Astrocyte (in vitro differentiated cells and primary cell): Measurements from ENCODE around the gene KIF18B.

Source experiments
- EZH2 ChIP-seq: IDR thresholded peaks from 2 replicates; pipeline ENCODE4 v1.6.1; 2012; ENCODE audit warnings: mild to moderate bottlenecking, low read length, inconsistent platforms; ENCODE audit not compliant: insufficient read depth
- TF ChIP-seq, protein P1 (sequence below): IDR thresholded peaks from 2 replicates; pipeline ENCODE4 v1.5.1; 2011; ENCODE audit warnings: low read depth, mild to moderate bottlenecking, inconsistent platforms, low read length, moderate library complexity; ENCODE audit not compliant: insufficient read depth

DNA sequence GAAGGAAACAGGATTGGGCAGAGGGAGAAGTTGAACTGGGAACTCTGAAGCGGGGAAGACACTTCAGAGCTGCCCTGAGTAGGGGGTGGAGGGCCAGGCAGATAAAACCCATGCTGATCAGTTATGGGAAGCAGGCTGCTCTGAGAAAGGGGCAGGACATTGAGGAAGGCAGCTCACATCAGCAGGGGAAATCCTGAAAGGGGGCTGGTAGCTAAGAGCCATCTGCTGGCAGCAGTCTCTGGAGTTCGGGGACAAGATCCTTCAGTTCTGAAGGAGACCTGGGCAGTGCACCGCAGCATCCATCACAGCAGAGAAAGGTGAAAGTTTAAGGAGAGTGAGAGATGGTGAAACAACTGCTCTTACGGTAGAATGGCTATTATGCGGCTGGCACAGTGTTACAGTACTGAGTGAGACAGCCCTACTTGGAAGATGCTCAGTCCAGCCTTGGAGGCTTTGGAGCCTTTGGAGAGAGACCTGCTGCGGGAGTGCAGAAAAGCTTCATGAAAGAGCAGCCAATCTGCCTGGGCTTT lies 5.4 kb upstream of the KIF18B start:
- TF ChIP-seq, protein P1, sequence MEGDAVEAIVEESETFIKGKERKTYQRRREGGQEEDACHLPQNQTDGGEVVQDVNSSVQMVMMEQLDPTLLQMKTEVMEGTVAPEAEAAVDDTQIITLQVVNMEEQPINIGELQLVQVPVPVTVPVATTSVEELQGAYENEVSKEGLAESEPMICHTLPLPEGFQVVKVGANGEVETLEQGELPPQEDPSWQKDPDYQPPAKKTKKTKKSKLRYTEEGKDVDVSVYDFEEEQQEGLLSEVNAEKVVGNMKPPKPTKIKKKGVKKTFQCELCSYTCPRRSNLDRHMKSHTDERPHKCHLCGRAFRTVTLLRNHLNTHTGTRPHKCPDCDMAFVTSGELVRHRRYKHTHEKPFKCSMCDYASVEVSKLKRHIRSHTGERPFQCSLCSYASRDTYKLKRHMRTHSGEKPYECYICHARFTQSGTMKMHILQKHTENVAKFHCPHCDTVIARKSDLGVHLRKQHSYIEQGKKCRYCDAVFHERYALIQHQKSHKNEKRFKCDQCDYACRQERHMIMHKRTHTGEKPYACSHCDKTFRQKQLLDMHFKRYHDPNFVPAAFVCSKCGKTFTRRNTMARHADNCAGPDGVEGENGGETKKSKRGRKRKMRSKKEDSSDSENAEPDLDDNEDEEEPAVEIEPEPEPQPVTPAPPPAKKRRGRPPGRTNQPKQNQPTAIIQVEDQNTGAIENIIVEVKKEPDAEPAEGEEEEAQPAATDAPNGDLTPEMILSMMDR = no peak
- TF ChIP-seq EZH2 = no peak
